ENCODE measurements around the gene TRERF1.

Gene TRERF1

DNA sequence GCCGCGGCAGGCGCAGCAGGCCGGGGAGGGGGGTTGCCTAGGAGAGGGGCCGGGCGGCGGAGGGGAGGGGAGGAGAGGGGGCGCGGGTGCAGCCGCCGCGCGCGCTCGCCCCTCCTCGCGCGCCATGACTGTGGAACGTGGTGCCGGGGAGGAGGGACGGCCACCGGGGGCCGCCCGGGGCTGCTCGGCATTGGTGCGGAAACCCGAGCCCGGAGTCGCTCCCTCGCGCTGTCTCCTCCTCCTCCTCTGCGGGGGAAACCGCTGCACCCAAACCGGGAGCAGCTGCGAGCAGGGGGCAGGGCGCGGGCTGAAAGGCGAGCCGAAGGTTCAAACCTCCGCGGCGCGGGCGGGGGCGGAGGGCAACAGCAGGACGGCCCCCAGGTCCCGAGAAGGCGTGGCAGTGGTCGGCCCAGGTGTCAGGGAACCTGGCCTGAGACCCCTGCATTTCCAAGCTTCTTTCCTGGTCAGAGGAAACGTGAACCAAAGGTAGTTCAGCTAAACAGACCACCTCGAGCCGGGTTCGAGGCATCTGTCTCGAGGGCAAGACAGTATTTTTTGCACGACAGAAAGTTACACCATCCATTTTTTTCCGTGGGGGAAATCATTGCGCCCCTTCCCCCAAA, 1.4 kb upstream of the TRERF1 start:
- TF ChIP-seq, protein P1, sequence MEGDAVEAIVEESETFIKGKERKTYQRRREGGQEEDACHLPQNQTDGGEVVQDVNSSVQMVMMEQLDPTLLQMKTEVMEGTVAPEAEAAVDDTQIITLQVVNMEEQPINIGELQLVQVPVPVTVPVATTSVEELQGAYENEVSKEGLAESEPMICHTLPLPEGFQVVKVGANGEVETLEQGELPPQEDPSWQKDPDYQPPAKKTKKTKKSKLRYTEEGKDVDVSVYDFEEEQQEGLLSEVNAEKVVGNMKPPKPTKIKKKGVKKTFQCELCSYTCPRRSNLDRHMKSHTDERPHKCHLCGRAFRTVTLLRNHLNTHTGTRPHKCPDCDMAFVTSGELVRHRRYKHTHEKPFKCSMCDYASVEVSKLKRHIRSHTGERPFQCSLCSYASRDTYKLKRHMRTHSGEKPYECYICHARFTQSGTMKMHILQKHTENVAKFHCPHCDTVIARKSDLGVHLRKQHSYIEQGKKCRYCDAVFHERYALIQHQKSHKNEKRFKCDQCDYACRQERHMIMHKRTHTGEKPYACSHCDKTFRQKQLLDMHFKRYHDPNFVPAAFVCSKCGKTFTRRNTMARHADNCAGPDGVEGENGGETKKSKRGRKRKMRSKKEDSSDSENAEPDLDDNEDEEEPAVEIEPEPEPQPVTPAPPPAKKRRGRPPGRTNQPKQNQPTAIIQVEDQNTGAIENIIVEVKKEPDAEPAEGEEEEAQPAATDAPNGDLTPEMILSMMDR (IDR thresholded peaks at IDR 0.05), result no peak

DNA sequence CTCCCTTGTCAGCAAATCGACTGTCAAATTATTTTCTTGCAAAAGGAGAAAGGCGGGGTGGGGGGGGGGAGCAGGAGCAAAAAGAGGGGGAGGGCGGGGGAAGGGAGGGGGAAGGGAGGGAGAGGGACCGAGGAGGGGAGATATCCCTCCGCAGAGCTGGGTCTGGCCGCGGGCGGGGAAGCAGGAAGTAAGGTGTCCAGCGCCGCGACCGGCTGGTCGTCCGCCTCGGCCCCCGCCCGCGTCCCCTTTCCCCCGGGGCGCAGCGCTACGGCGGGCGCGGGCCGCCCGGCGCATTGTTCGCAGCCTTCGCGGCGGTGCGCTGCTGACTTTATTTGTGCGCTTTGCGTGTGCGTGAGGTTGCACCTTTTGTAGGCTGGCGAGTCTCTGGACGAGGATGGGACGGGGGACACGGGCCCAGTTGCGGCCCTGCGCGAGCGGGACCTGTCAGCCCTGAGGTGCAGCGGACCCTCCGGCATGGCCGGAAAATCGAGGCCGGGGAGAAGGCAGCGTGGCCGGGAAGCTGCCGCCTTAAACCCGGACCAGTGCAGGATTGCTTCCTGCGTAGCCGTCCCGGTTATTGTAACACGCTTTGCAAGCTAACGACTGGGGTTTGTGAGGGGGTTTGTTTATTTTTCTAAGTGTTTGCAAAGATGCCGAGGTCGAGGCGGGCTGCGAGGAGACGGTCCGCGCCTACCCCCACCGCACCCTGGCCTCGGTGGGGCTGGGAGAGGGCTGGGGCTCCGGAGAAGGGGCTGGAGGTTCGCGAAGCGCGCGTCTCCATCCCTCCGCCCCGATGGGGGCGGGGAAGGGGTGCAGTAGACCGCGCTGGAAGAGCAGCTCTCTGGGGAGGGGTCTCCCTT, 675 bp upstream of the TRERF1 start:
- TF ChIP-seq, protein P1 (IDR thresholded peaks at IDR 0.05), result no peak

- TF ChIP-seq, protein P1 (IDR thresholded peaks at IDR 0.05), result no peak
Observed at GRCh38 chr6:42450477-42451332, 1.0 kb downstream of the TRERF1 start.

DNA sequence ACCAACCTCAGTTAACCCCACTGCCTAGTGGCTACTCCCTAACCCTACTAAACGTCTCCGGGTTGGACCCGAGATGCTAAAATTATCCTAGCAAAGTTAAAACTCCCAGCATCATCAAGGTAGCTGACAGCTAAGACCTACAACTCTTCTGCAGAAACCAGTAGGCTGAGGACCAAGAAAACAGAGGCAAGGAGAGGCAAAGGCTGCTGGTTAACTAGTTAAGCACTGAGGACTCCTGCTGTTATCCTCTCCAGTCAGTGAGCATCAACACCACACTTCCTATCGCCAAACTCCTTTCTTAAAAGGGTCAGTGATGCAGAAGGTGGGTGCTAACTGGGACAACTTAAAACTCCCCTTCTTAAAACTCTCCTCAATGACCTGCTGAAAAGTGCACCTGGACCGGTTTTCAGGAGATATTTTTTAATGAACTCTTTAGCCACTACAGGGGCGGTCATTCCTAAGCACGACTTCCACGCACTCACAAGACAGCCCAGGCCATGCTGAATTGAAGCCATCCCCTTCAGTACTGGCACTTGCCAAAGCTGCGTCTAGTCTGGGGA, 1.7 kb downstream of the TRERF1 start:
- TF ChIP-seq, protein P1 (IDR thresholded peaks at IDR 0.05), result no peak

DNA sequence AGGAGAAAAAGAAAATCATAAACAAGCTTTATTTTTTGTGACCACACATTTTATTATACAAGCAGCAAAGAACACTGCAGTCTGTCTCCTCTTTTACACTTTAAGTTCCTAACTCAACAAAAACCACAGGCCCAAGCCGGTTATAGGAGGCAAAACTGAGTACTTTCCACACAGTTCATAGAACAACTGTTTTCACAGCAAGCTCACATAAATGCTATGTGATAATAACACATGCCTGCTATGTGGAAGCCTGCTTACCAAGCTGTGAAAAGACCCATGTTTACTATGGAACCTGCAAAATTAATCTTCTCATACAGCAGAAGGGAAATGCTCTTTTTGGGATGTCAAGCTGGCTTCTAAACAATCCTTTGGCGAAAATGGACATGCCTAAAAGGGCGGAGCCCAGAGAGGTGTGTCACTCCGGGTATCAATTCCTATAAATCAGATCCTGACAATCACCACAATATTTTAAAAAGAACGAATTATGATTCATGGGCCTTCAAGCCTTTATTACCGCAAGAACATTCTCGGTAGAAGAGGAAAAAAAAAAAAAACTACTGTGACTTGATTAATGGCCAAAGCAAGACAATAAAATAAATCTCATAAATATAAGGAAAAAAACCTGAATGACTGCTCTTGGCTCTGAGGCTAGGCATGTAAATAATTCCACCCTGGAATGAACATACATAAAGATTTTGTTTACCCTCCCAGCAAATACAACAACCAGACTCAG, 2.6 kb downstream of the TRERF1 start:
- TF ChIP-seq, protein P1 (IDR thresholded peaks at IDR 0.05), result no peak

- TF ChIP-seq, protein P1 (IDR thresholded peaks at IDR 0.05), result no peak
Observed at GRCh38 chr6:42448391-42448790, 3.3 kb downstream of the TRERF1 start.
